UCSD-AML1 (cell line): ENCODE measurements around the gene DUSP7.
A peak's percentile ranks its signal among the peaks of the same experiment; 100 is the strongest.

Experiments
- DNase-seq: peaks from one replicate; lab custom pipeline; 2025; ENCODE audit not compliant: unreplicated experiment; lab: John Stamatoyannopoulos, UW

DUSP7 gene

DNA sequence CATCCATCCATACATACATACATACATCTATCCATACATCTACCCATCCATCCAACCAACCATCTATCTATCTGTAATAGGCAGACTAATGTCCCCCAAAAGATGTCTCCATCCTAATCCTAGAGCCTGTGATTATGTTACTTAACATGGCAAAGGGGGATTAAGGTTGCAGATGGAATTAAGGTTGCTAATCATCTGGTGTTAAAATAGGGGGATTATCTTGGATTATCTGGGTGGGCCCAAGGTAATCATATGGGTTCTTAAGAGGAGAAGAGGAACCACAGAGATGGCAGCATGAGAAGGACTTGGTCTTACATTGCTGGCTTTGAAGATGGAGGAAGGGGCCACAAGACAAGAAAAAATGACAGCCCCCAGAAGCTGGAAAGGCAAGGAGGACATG, 45.9 kb downstream of the DUSP7 start:
- no peak for DNase-seq

DNA sequence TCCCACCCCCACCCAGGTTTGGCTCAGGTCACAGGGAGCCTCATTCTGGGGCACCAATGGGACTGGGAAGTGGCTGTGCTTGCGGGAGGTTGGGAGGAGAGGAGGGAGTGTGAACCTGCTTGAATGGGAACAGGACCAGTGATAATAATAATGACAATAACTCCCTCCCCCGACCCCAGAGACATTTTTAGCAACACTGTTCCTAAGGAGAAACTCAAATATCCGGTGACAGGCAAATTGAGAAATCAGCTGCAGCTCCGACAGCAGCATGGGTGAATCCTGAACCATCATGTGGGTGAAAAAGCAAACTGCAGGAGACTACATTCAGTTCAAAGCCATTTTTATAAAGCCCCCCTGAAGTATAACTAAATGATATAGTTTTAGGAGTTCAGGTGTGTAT, 49.1 kb downstream of the DUSP7 start:
- no peak for DNase-seq

DNA sequence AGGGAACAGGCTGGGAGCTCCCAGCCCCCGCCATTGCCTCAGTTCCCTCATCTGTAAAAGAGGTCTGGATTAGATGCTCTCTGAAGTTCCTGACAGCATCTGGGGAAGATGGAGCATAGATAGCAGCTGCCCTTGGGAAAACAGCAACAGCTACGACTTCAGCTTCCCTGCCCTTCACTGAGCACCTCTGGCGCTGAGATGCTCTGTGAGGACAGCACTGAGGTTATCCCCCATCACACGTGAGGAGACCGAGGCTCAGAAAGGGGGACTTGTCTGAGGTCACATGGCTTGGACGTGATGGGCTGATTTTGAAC, 49.6 kb downstream of the DUSP7 start:
- no peak for DNase-seq

DNA sequence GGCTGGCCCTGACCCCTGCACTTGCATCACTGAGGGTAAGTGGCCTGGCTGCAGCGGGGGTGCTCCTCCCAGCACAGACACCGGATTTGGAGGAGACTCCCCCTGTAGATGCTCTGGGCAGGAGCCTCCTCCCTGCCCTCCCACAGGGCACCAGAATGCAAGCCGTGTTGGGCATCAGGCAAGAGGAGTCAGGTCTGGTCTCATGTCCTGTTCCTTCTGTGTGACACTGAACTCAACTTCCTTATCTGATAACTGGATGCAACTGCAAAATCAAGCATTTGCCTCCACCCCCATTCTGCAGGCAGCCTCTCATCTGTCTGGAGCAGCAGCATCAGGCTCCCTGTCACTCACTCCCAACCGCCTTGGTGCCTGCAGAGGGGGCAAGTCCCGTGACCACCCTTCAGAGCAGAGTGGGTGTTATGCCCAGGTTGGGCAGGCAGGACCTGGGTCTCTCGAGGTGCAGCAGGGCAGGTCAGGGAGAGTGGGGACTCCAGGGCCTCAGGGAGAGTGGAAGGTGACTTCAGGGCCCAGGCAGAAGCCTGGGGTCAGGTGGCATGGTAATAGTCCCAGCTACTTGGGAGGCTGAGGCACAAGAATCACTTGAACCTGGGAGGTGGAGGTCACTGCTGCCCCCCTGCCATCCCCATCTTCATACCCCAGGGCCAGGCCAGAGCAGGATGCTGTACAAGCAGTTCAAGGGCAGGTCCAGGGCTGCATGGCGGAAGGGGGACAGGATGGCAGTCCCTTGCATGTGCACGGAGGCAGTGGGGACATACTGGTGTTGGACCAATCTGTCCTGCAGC, 50.2 kb downstream of the DUSP7 start:
- DNase-seq, result peak; percentile 63

DNA sequence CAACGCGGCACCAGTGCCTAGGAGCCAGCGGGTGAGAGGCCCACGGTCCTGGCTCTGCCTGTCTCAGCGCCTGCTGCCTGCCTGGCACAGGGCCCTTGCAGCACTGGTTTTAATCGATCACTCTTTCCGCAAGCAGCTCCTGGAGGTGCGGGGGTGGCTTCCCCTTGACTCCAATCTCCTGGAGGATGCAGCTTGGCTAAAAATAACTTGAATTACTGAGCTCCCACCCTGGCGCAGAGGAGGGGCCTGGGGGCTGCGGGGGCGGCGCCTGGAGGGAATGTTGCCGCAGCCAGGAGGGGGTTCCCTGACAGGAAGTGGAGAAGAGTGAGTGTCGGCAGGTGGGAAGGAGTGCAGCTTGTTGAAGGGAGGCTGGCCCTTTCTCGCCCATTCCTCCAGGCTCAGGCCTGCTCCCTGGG, 50.8 kb downstream of the DUSP7 start:
- DNase-seq, result peak; percentile 69

DNA sequence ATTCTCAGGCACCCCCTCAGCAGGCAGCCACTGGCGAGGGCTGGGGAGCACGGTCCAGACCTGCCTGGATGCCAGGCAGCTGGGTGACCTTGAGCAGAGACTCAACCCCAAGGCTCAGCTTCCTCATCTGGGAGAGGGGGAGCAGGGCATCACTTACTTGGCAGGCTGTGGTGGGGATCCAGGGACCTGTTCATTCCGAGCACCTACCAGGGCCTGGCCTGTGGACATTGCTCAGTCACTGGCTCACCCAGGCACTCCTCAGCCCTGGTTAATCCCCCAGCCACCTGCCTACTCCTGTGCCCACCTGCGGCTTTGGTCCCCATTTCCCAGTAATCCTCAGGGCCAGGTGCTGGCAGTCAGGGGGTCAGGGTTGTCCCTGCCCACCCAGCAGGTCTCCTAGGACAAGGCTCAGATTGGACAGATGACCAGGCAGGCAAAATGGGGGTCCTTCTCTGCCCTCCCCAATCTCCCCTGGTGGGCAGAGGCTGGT, 51.4 kb downstream of the DUSP7 start:
- DNase-seq, result no peak

DNA sequence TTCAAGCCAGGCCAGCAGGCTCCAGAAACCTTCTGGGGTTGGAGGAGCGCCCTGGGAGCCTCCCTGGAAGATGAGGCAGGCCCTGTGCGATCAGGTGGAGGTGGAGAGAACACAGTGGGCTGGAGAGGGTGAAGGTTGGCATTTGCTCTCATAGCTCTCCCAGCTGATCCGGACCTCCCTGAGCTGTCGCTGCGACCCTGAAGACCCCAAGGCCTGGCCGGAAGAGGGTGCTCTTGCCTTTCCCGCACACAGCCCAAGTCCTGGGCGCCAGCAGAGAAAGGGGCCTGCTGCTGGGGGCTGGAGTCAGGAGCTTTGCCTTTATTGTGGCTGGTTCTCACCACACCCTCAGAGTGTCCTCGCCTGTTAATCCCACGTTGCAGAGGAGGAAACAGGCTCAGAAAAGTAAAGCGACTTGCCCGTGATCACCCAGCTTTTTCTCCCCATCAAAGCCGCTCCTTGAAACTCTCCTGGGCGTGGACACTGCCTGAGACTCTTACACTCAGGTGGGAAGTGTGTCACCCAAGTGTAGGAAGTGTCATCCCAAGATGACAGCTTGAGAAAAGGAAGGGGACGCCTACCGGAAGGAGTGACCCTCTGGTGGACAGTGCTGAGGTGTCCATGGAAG, 52.1 kb downstream of the DUSP7 start:
- peak; percentile 61 for DNase-seq

DNA sequence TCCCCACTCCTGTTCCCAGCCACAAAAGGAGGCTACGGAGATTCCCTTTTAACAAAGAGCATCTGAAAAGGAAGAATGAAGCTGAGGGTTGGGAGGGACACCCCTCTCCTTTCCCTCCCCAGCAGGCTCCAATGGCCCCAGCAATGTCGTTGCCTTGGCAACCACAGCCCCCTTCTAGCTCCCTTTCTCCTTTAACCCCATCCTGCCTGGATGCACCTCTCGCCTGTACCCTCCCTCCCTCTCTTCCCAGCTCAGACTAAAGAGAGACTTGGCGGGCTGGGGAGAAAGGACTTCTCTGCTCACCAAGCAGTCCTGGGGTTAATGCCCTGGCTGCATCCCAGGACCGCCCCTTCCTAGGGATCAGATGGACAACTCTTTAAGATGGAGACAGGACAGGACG, 53.6 kb downstream of the DUSP7 start:
- no peak for DNase-seq

DNA sequence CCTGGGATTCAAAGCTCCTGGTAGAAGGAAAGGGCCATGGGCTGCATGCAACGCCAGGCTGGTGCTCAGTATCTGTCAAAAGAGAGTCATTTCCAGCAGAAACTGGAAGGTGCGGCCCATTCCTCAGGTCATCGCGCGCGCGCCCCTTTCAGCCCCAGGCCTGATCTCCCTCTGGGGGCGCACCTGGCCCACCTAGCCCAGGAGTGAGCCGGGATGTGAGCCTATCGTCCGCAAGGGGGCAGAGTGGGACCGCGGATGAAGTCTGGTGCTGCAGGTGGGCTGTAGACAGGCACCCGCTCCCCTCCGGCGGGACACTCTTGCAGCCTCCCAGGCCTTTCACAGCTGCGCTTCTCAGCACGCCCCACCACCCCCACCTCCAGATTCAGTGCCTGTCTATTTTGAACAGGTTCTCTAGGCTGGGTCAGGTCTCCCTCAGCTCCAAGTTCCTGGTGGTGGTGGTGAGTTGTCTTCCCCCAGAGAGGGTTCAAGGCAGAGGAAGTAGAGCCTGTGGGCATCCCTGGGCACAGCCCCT, 54.9 kb downstream of the DUSP7 start:
- DNase-seq, result peak; percentile 79

DNA sequence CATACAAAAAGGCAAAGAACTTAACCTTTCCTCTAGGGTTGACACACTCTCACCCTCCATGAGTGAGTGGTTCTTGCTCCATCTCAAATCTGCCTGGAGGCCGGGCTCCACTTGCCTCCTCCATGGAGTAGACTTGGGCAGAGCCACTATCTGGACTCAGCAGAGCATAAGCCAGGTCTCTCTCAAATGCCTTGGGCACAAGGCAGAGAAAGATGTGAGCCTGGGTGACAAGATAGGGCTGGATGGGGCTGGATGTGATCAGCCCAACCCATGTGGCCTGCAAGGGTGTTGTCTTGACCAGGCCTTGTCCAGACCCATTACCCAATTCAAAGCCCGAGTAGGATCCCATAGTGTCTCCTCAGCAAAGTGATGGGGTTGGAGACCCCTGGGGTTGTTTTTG, 56.5 kb downstream of the DUSP7 start:
- no peak for DNase-seq
